Brain microvascular endothelial cell (primary cell): ENCODE measurements around the gene SHOX.

Experiments used
- DNase-seq: peaks from one replicate; pipeline ENCODE4 v3.0.0-alpha.2; 2020
- H3K27ac ChIP-seq: fragments of 250-450 bp; sonication (Bioruptor Pico); 2 replicates; pipeline ENCODE4 v1.5.1; 2020; ENCODE audit warnings: mild to moderate bottlenecking, moderate library complexity
- H3K27me3 ChIP-seq: fragments of 250-450 bp; sonication (Bioruptor Pico); replicated peaks from 2 replicates; pipeline ENCODE4 v1.5.1; 2020; ENCODE audit warnings: mild to moderate bottlenecking
- H3K36me3 ChIP-seq: fragments of 250-450 bp; sonication (Bioruptor Pico); replicated peaks from 2 replicates; pipeline ENCODE4 v1.5.1; 2020; ENCODE audit warnings: mild to moderate bottlenecking
- H3K4me3 ChIP-seq: 2 replicates; pipeline ENCODE4 v1.5.1; 2011; ENCODE audit warnings: low read depth, mild to moderate bottlenecking, control low read depth, low read length, moderate library complexity
- CTCF ChIP-seq: IDR thresholded peaks from 2 replicates; pipeline ENCODE4 v1.5.1; 2011; ENCODE audit warnings: low read depth, mild to moderate bottlenecking, moderate library complexity, low read length, control low read depth, inconsistent platforms; ENCODE audit errors: missing control alignments
- in situ Hi-C: cut with HindIII; loops from 2 replicates; pipeline ENCODE4 v1.10.0; 2017; ENCODE audit warnings: low sequenced_read_pairs, low pct_ligation_motif_present

Gene SHOX

GRCh38 chrX:626745-627509 is 3.7 kb upstream of the SHOX start:
- H3K27me3 ChIP-seq = peaks cover 45% of the 10 kb centered on the region
- no peak for TF ChIP-seq CTCF
- H3K4me3 ChIP-seq = no peak overlapping the region
- no peak overlapping the region for H3K27ac ChIP-seq
- in situ Hi-C loops = no loop called here
- DNase-seq = no peak
- H3K36me3 ChIP-seq = no peaks in the 10 kb centered on the region

- no peak for TF ChIP-seq CTCF
- peaks cover 49% of the 10 kb centered on the region for H3K27me3 ChIP-seq
- no peaks in the 10 kb centered on the region for H3K36me3 ChIP-seq
- no peak overlapping the region for H3K27ac ChIP-seq
- no peak overlapping the region for H3K4me3 ChIP-seq
- in situ Hi-C loops = no loop called here
- no peak for DNase-seq
These were observed 3.0 kb upstream of the SHOX start for GRCh38 chrX:627510-627981.

- Histone ChIP-seq H3K4me3 (no peak overlapping the region), H3K27me3 (peaks cover 54% of the 10 kb centered on the region), H3K27ac (no peak overlapping the region), H3K36me3 (no peaks in the 10 kb centered on the region)
- no peak for DNase-seq
- in situ Hi-C loops = no loop called here
- no peak for TF ChIP-seq CTCF
These were observed 2.6 kb upstream of the SHOX start for GRCh38 chrX:627995-628394.

- Histone ChIP-seq H3K36me3 (no peaks in the 10 kb centered on the region), H3K27me3 (peaks cover 58% of the 10 kb centered on the region), H3K27ac (no peak overlapping the region), H3K4me3 (no peak overlapping the region)
- no peak for TF ChIP-seq CTCF
- no peak for DNase-seq
- in situ Hi-C loops = no loop called here
These were observed 1.2 kb upstream of the SHOX start for GRCh38 chrX:629230-630006.

- H3K4me3 ChIP-seq = no peak overlapping the region
These were observed 482 bp upstream of the SHOX start for GRCh38 chrX:630007-630611.

More at GRCh38 chrX:630007-630611, 482 bp upstream of the SHOX start:
- DNase-seq = no peak
- no peak overlapping the region for H3K27ac ChIP-seq
- TF ChIP-seq CTCF = no peak
- H3K36me3 ChIP-seq = no peaks in the 10 kb centered on the region
- in situ Hi-C loops = no loop called here
- peaks cover 63% of the 10 kb centered on the region for H3K27me3 ChIP-seq
